HG03457 (cell line): ENCODE measurements around the gene GNAZ.

ENCODE experiments used
- ATAC-seq: cut with Tn5 transposase; IDR thresholded peaks from one replicate; pipeline ENCODE4 v1.9.1; 2021; ENCODE audit warnings: moderate number of reproducible peaks; ENCODE audit not compliant: unreplicated experiment

Gene GNAZ

GRCh38 chr22:23075525-23076216, 5.4 kb downstream of the GNAZ start:
- ATAC-seq, result no peak

GRCh38 chr22:23076896-23077572, 6.7 kb downstream of the GNAZ start:
- ATAC-seq, result no peak

- ATAC-seq, result no peak
Measured at GRCh38 chr22:23077627-23078461, 7.5 kb downstream of the GNAZ start.

GRCh38 chr22:23078462-23078787, 8.1 kb downstream of the GNAZ start:
- no peak for ATAC-seq

GRCh38 chr22:23079240-23079768, 9.0 kb downstream of the GNAZ start:
- ATAC-seq, result no peak

- no peak for ATAC-seq
Measured at GRCh38 chr22:23079814-23080521, 9.6 kb downstream of the GNAZ start.

- no peak for ATAC-seq
Measured at GRCh38 chr22:23080613-23081290, 10.4 kb downstream of the GNAZ start.

- no peak for ATAC-seq
Measured at GRCh38 chr22:23082534-23083314, 12.4 kb downstream of the GNAZ start.

GRCh38 chr22:23083315-23084021, 13.1 kb downstream of the GNAZ start:
- no peak for ATAC-seq

- no peak for ATAC-seq
Measured at GRCh38 chr22:23084453-23085350, 14.4 kb downstream of the GNAZ start.

GRCh38 chr22:23085351-23085671, 15.0 kb downstream of the GNAZ start:
- no peak for ATAC-seq

GRCh38 chr22:23085785-23086184, 15.5 kb downstream of the GNAZ start:
- no peak for ATAC-seq

- ATAC-seq, result no peak
Measured at GRCh38 chr22:23086263-23086662, 15.9 kb downstream of the GNAZ start.

GRCh38 chr22:23086787-23087186, 16.5 kb downstream of the GNAZ start:
- ATAC-seq, result no peak

GRCh38 chr22:23088199-23088604, 17.9 kb downstream of the GNAZ start:
- ATAC-seq, result no peak

- no peak for ATAC-seq
Measured at GRCh38 chr22:23089010-23089409, 18.7 kb downstream of the GNAZ start.

GRCh38 chr22:23089633-23090456, 19.5 kb downstream of the GNAZ start:
- no peak for ATAC-seq
